Measurements from ENCODE around the gene SEPTIN11.

- TF ChIP-seq CTCF (IDR thresholded peaks at IDR 0.05; ENCODE audit: poor library complexity, severe bottlenecking) (no peak), POLR2AphosphoS5 (IDR thresholded peaks at IDR 0.05) (no peak)
Measured at GRCh38 chr4:76980261-76980660, 30.7 kb downstream of the SEPTIN11 start.
